GM12865 (cell line): ENCODE data around the gene PXDN.
"Not testable (repeated sequence)": the region's sequence is repeated elsewhere in the genome, so short reads cannot be mapped to it uniquely, and the experiment has no call there.

Source experiments
- DNase-seq: peaks from one replicate; pipeline ENCODE4 v3.0.0; 2010; ENCODE audit warnings: low read depth
- H3K4me3 ChIP-seq: 2 replicates; pipeline ENCODE4 v1.5.1; 2011; ENCODE audit warnings: mild to moderate bottlenecking, low read depth, low read length, control low read depth
- TF ChIP-seq, protein P1 (sequence below): IDR thresholded peaks from 2 replicates; pipeline ENCODE4 v1.5.1; 2011; ENCODE audit warnings: low read length, control low read depth, low read depth, inconsistent platforms; ENCODE audit not compliant: insufficient read depth; ENCODE audit errors: missing control alignments

The PXDN gene

DNA sequence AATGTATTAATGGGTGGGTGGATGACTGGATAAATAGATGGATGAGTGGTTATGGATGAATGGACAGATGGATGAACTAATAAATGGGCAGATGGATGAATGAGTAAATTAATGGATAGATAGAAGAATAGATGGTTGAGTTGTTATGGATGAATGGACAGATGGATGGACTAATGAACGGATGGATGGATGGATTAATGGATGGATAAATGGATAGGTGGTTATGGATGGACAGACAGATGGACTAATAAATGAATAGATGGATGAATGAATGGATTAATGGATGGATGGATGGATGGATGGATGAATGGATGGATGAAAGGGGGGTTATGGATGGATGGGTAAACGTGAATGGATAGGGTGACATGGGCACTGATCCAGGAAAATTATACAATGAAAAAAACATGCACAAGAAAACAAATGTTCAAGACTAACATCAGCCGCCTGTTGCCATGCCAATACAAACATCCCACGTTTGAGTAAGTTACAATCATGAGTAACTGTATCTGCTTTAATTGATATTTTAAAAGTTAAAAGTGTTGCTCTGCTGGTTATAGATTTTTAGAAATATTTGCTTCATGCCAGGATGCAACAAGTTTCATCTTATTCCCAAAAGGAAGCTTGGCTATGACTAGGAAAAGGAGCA lies 20.8 kb downstream of the PXDN start:
- TF ChIP-seq, protein P1, sequence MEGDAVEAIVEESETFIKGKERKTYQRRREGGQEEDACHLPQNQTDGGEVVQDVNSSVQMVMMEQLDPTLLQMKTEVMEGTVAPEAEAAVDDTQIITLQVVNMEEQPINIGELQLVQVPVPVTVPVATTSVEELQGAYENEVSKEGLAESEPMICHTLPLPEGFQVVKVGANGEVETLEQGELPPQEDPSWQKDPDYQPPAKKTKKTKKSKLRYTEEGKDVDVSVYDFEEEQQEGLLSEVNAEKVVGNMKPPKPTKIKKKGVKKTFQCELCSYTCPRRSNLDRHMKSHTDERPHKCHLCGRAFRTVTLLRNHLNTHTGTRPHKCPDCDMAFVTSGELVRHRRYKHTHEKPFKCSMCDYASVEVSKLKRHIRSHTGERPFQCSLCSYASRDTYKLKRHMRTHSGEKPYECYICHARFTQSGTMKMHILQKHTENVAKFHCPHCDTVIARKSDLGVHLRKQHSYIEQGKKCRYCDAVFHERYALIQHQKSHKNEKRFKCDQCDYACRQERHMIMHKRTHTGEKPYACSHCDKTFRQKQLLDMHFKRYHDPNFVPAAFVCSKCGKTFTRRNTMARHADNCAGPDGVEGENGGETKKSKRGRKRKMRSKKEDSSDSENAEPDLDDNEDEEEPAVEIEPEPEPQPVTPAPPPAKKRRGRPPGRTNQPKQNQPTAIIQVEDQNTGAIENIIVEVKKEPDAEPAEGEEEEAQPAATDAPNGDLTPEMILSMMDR: no peak
- no peak overlapping the region for H3K4me3 ChIP-seq
- no peak for DNase-seq

DNA sequence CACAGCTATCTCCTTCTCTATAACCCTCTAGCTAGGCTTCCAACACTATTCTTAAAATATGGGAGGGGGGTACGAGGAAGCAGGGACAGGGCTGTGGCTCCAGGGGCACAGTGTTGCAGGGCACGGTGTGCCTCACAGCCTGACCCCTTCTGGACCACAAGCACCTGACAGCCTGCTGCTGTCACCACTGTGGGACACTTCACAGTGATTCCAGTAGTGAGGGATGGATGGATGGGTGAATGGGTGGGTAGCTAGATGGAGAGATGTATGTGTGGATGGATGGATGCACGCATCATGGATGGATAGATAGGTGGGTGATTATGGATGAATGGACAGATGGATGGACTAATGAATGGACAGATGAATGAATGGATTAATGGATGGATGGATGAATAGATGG lies 21.6 kb downstream of the PXDN start:
- TF ChIP-seq, protein P1: no peak
- H3K4me3 ChIP-seq: no peak overlapping the region
- DNase-seq: no peak

DNA sequence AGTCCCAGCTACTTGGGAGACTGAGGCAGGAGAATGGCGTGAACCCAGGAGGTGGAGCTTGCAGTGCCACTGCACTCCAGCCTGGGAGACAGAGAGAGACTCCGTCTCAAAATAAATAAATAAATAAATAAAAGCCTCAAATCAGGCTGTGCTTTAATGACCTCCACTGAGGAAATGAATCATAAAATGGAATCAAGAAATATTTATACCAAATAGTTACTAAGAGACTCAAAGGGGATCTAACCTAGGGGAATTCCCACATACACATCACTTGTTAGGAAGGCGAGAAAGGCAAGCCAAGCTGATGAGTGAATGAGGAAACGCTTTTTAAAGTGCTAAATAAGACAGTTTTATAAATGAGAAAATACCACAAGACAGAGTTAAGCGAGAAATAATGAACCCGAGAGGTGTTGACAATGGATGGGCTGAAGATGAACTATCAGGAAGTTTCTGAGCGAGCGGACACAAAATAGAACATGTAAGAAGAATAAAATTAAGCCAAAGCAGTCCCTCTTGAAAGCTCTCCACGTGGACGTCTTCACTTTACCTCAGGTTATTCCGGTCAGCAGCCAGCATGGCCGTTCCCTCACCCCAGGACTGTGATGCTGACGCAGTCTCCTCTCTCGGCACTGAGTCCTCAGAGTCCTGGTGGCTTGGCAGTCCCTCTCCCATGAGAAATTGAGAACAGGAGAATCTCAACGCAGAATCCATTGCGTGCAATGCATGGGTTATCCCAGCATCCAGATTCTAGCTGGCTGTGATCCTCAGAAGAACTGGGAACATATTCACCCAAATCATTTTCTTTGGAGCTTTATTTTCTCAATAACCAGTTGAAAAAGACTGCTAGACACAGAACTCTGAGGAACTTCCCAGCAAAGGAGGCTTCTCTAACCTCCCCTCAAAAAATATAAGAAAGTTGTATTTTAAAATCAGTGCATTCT lies 22.3 kb downstream of the PXDN start:
- no peak overlapping the region for H3K4me3 ChIP-seq
- TF ChIP-seq, protein P1: no peak
- DNase-seq: no peak

DNA sequence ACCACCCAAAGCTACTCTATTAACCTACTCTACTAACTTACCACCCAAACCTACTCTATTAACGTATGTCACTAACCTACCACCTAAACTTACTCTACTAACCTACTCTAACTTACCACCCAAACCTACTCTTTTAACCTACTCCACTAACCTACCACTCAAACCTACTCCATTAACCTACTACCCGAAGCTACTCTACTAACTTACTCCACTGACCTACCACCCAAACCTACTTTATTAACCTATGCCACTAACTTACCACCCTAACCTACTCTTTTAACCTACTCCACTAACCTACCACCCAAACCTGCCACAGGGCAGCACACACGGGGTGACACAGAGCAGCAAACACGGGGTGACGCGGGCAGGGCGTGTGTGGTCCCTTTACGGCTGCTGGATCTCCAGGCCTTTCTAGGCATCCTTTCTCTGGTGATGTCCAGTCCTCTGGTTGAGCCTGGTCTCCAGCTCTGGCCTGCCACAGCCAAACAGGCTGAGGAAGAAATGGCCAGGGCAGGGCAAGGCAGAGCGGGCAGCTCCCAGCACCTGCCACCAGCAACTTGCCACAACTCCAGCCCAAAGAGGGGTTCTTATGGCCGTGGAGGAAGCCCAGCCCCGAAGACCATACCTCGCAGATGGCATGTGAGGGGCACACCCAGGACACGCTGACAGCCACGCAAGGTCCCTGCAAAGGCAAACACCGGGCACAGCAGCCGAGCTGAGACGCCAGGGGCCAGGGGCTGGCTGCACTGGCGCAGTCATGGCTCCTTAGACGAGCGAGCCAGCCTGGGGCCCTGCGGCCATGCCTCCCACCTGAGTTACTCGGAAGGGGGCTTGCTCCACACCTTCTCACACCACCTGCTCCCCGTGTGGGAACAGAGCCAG lies 25.7 kb downstream of the PXDN start:
- no peak for DNase-seq
- no peak overlapping the region for H3K4me3 ChIP-seq
- TF ChIP-seq, protein P1: no peak

DNA sequence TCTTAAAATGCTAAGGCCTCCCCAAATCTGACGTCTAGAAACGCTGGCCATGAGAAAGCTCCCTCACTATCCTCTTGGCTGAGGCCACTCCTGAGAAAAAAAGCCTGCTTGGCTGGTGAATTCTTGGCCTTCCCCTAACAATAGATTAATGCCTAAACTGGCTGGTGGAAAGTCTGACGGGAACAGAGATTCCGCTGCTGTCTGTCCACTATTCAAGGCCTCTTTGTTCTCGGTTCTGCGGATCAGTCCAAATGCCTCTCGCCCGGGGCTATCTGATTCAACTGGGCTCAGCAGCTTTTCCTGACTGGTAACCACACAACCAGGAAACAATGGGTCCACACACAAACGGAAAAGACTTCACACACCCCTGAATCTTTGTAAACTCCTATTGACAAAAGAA lies 27.2 kb downstream of the PXDN start:
- no peak for DNase-seq
- TF ChIP-seq, protein P1: no peak

DNA sequence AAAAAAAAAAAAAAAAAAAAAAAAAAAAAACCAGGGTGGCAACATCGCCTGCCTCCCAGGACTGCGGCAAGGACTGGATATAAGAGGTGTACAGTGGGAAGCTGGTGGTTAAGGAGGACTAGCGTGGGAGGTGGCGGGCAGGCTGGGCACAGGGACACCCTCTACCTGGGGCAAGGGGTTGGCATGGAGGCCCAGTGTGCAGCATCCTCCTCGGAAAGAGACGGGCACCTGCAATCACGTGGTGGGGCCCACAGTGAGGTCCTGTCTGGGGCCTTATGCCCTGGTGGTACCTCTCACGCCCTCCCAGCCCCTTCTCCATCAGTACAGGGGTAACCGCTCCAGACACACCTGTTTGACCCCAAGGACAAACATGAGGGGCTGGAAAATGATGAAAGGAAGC lies 27.9 kb downstream of the PXDN start:
- DNase-seq: no peak
- no peak overlapping the region for H3K4me3 ChIP-seq
- TF ChIP-seq, protein P1: no peak

More for the DNA sequence above, 27.2 kb downstream of the PXDN start:
- no peak overlapping the region for H3K4me3 ChIP-seq

DNA sequence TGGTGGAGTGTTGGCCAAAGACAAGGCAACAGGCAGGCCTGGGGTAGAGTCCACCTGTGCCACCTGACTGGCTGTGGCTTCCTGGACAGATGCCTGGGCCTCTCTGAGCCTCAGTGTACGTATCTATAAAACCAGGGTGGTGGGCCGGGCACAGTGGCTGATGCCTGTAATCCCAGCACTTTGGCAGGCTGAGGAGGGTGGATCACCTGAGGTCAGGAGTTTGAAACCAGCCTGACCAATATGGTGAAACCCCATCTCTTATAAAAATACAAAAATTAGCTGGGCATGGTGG lies 28.4 kb downstream of the PXDN start:
- H3K4me3 ChIP-seq, DNase-seq: not testable (repeated sequence)
